IMR-90 (cell line): ENCODE results near the gene PCBP1. TPM values are rescaled to one million over a fixed set of nuclear protein-coding genes. Genes with fewer than 3 reads are reported as not detected.

ENCODE experiments used
- ATAC-seq: fragments of 200-7000 bp; cut with Tn5 transposase; 2 replicates; pipeline ENCODE4 v1.9.1; 2020; ENCODE audit warnings: low read depth, mild to moderate bottlenecking, moderate library complexity
- BruUV-seq: library from RNA; stranded (reverse); fragments of 400-500 nt; replicated peaks from 2 replicates; lab custom pipeline; 2021; lab: Mats Ljungman, UMichigan
- CTCF ChIA-PET: fragments of 300-600 bp; formaldehyde crosslinking; extraction: SDS; loops from one replicate; lab custom pipeline; 2021; ENCODE audit warnings: antibody characterized with exemption; lab: Yijun Ruan, JAX
- POLR2A ChIA-PET: fragments of 300-600 bp; sonication (Branson Sonifier 250); formaldehyde crosslinking; loops from one replicate; lab custom pipeline; 2022; ENCODE audit warnings: antibody characterized with exemption; ENCODE audit not compliant: unreplicated experiment; lab: Charles Lee
- DNase-seq: peaks from one replicate; pipeline ENCODE4 v3.0.0; 2013
- H2AFZ ChIP-seq: replicated peaks from 2 replicates; pipeline ENCODE3; 2013; ENCODE audit warnings: low read length, mild to moderate bottlenecking; ENCODE audit not compliant: poor library complexity
- H2AK5ac ChIP-seq: 2 replicates; pipeline ENCODE4 v1.6.1; 2013; ENCODE audit warnings: low read depth, low read length, inconsistent platforms
- H2AK9ac ChIP-seq: replicated peaks from 2 replicates; pipeline ENCODE3; 2013; ENCODE audit warnings: mild to moderate bottlenecking, low read depth, low read length, moderate library complexity; ENCODE audit not compliant: poor library complexity
- H2BK120ac ChIP-seq: 2 replicates; pipeline ENCODE4 v1.6.1; 2013; ENCODE audit warnings: low read depth, low read length, inconsistent platforms
- H2BK15ac ChIP-seq: 3 replicates; pipeline ENCODE4 v1.6.1; 2013; ENCODE audit warnings: low read depth, low read length, inconsistent platforms
- H2BK20ac ChIP-seq: 2 replicates; pipeline ENCODE4 v1.6.1; 2013; ENCODE audit warnings: low read depth, mild to moderate bottlenecking, inconsistent platforms, low read length, moderate library complexity
- H2BK5ac ChIP-seq: 2 replicates; pipeline ENCODE4 v1.6.1; 2013; ENCODE audit warnings: mild to moderate bottlenecking, low read depth, low read length, inconsistent platforms; ENCODE audit not compliant: poor library complexity, severe bottlenecking
- H3K14ac ChIP-seq: replicated peaks from 2 replicates; pipeline ENCODE4 v1.6.1; 2013; ENCODE audit warnings: low read depth, low read length, inconsistent platforms
- H3K18ac ChIP-seq: 2 replicates; pipeline ENCODE4 v1.6.1; 2013; ENCODE audit warnings: low read depth, low read length, control low read depth
- H3K23ac ChIP-seq: 2 replicates; pipeline ENCODE4 v1.6.1; 2013; ENCODE audit warnings: low read depth, low read length, inconsistent platforms
- H3K27ac ChIP-seq: 2 replicates; pipeline ENCODE4 v1.5.1; 2013; ENCODE audit warnings: mild to moderate bottlenecking, control low read depth, low read length; ENCODE audit not compliant: insufficient read depth
- H3K27me3 ChIP-seq: 2 replicates; pipeline ENCODE4 v1.6.1; 2013; ENCODE audit warnings: low read length; ENCODE audit not compliant: control insufficient read depth, insufficient read depth
- H3K36me3 ChIP-seq: 2 replicates; pipeline ENCODE4 v1.6.1; 2013; ENCODE audit warnings: low read length, mixed read lengths; ENCODE audit not compliant: control insufficient read depth, insufficient read depth
- H3K4ac ChIP-seq: 2 replicates; pipeline ENCODE4 v1.6.1; 2013; ENCODE audit warnings: low read depth, low read length, inconsistent platforms
- H3K4me1 ChIP-seq: 2 replicates; pipeline ENCODE4 v1.6.1; 2013; ENCODE audit warnings: low read length, mixed read lengths; ENCODE audit not compliant: control insufficient read depth, insufficient read depth
- H3K4me2 ChIP-seq: 2 replicates; pipeline ENCODE4 v1.6.1; 2013; ENCODE audit warnings: low read depth, mild to moderate bottlenecking, control low read depth, low read length, moderate library complexity
- H3K4me3 ChIP-seq: 2 replicates; pipeline ENCODE4 v1.5.1; 2013; ENCODE audit warnings: low read depth, mild to moderate bottlenecking, control low read depth, low read length, moderate library complexity; ENCODE audit not compliant: insufficient read depth
- H3K56ac ChIP-seq: 2 replicates; pipeline ENCODE4 v1.6.1; 2013; ENCODE audit warnings: low read length, inconsistent platforms; ENCODE audit not compliant: insufficient read depth; ENCODE audit errors: extremely low read depth
- H3K79me1 ChIP-seq, 2 experiments: 2 replicates each; pipeline ENCODE4 v1.6.1; 2013; ENCODE audit warnings: low read length in 2 of 2, inconsistent platforms in 1 of 2, low read depth in 1 of 2
- H3K9ac ChIP-seq: 2 replicates; pipeline ENCODE4 v1.6.1; 2013; ENCODE audit warnings: low read depth, low read length, control low read depth
- H3K9me1 ChIP-seq: 2 replicates; pipeline ENCODE4 v1.6.1; 2013; ENCODE audit warnings: low read length, inconsistent platforms; ENCODE audit not compliant: insufficient read depth
- H3K9me3 ChIP-seq: 2 replicates; pipeline ENCODE4 v1.6.1; 2013; ENCODE audit warnings: low read length; ENCODE audit not compliant: control insufficient read depth, insufficient read depth
- H4K20me1 ChIP-seq: 2 replicates; pipeline ENCODE4 v1.6.1; 2013; ENCODE audit warnings: low read length, inconsistent platforms; ENCODE audit not compliant: insufficient read depth
- H4K5ac ChIP-seq: 2 replicates; pipeline ENCODE4 v1.6.1; 2013; ENCODE audit warnings: mild to moderate bottlenecking, low read depth, low read length, control low read depth
- H4K8ac ChIP-seq, 2 experiments: 2 replicates each; pipeline ENCODE4 v1.6.1; 2013; ENCODE audit warnings: low read depth in 2 of 2, low read length in 2 of 2, control low read depth in 1 of 2, inconsistent platforms in 1 of 2
- H4K91ac ChIP-seq: 2 replicates; pipeline ENCODE4 v1.6.1; 2013; ENCODE audit warnings: low read depth, low read length, inconsistent platforms; ENCODE audit not compliant: insufficient read depth
- BHLHE40 ChIP-seq: fragments of 150-350 bp; IDR thresholded peaks from 2 replicates; pipeline ENCODE4 v1.6.1; 2016; ENCODE audit warnings: mild to moderate bottlenecking, low read depth, low read length
- CEBPB ChIP-seq: IDR thresholded peaks from 2 replicates; pipeline ENCODE4 v1.6.1; 2012; ENCODE audit warnings: low read depth, low read length, improper control_type of control experiment
- CHD1 ChIP-seq: IDR thresholded peaks from 2 replicates; pipeline ENCODE4 v1.6.1; 2012; ENCODE audit warnings: low read depth, low read length, improper control_type of control experiment
- ELK1 ChIP-seq: fragments of 150-350 bp; IDR thresholded peaks from 2 replicates; pipeline ENCODE4 v1.6.1; 2016; ENCODE audit warnings: low read depth, mild to moderate bottlenecking, low read length, moderate library complexity, borderline replicate concordance
- MAFK ChIP-seq: IDR thresholded peaks from 2 replicates; pipeline ENCODE4 v1.6.1; 2012; ENCODE audit warnings: low read depth, low read length, improper control_type of control experiment
- MAZ ChIP-seq: IDR thresholded peaks from 2 replicates; pipeline ENCODE4 v1.6.1; 2012; ENCODE audit warnings: low read depth, mild to moderate bottlenecking, low read length, improper control_type of control experiment, moderate library complexity, borderline replicate concordance
- MXI1 ChIP-seq: IDR thresholded peaks from 2 replicates; pipeline ENCODE4 v1.6.1; 2012; ENCODE audit warnings: low read depth, mild to moderate bottlenecking, low read length, moderate library complexity, borderline replicate concordance
- NFE2L2 ChIP-seq: fragments of 150-350 bp; IDR thresholded peaks from 2 replicates; pipeline ENCODE4 v1.6.1; 2016; ENCODE audit warnings: low read depth, mild to moderate bottlenecking, low read length
- POLR2A ChIP-seq: IDR thresholded peaks from 2 replicates; pipeline ENCODE4 v1.6.1; 2012; ENCODE audit warnings: mild to moderate bottlenecking, low read depth, low read length
- RAD21 ChIP-seq: IDR thresholded peaks from 2 replicates; pipeline ENCODE4 v1.6.1; 2012; ENCODE audit warnings: low read length, improper control_type of control experiment
- RCOR1 ChIP-seq: IDR thresholded peaks from 2 replicates; pipeline ENCODE4 v1.6.1; 2012; ENCODE audit warnings: mild to moderate bottlenecking, low read length, improper control_type of control experiment; ENCODE audit not compliant: insufficient replicate concordance
- RFX5 ChIP-seq: IDR thresholded peaks from 2 replicates; pipeline ENCODE4 v1.8.0; 2012; ENCODE audit warnings: low read depth, mild to moderate bottlenecking, low read length, moderate library complexity
- SMC3 ChIP-seq: fragments of 150-350 bp; IDR thresholded peaks from 2 replicates; pipeline ENCODE4 v1.6.1; 2016; ENCODE audit warnings: low read depth, mild to moderate bottlenecking, antibody characterized with exemption, low read length, moderate library complexity
- USF2 ChIP-seq: fragments of 150-350 bp; IDR thresholded peaks from 2 replicates; pipeline ENCODE4 v1.6.1; 2017; ENCODE audit warnings: mild to moderate bottlenecking, antibody characterized with exemption, low read length, low read depth
- WGBS, 2 experiments: methylation state at CpG; one replicate each; pipeline versions ENCODE4 v1.1.5 to v1.1.7; 2013; ENCODE audit warnings: missing lambda C conversion rate in 2 of 2; ENCODE audit not compliant: insufficient read length in 1 of 2; ENCODE audit errors: extremely low coverage in 2 of 2; 5-methylcytosine and 5-hydroxymethylcytosine counted together
- dilution Hi-C: fragments of 300-500 bp; cut with HindIII; formaldehyde crosslinking; loops from one replicate; pipeline ENCODE4 v1.14.3; 2018; ENCODE audit warnings: low sequenced_read_pairs; ENCODE audit not compliant: unreplicated experiment
- in situ Hi-C: fragments of 300-500 bp; cut with MboI; formaldehyde crosslinking; loops from 3 replicates; pipeline ENCODE4 v1.14.3; 2019; ENCODE audit warnings: low sequenced_read_pairs, inconsistent platforms, mixed read lengths
- intact Hi-C: fragments of 100-400 bp; cut with micrococcal nuclease; formaldehyde crosslinking; loops from 2 replicates; pipeline ENCODE4 v1.10.0; 2022
- polyA plus RNA-seq, 3 experiments: library from polyadenylated mRNA; depleted of rRNA; stranded (reverse); fragments of >200 nt; gene quantifications; 2 replicates each; pipeline ENCODE4 v1.2.3, GENCODE V29; 2012; ENCODE audit warnings: low replicate concordance in 1 of 3
- total RNA-seq: library from RNA; depleted of rRNA; stranded (reverse); fragments of >200 nt; gene quantifications from 2 replicates; pipeline ENCODE4 v1.2.3, GENCODE V29; 2012

PCBP1 gene
- total and polyA plus RNA-seq, 2 of the 4 experiments (the other 2 are of a cell fraction) = 33.7 to 166 TPM

GRCh38 chr2:70113359-70114070, 26.2 kb downstream of the PCBP1 start:
- POLR2A ChIA-PET = interaction anchor here (0.7 kb wide), 1 partner anchor 88 kb away, joined by 9 read pairs; no protein-coding TSS in a partner anchor
- Histone ChIP-seq H2BK20ac (peak overlapping the region; percentile 69; the same call in 1 of the 2 replicates), H3K36me3 (no peaks in the 10 kb centered on the region), H3K14ac (peak overlapping the region; percentile 70), H2BK5ac (peak overlapping the region; percentile 69), H3K18ac (peak overlapping the region; percentile 79), H2BK15ac (peak overlapping the region; percentile 33; the same call in 2 of the 3 replicates), H3K23ac (peak overlapping the region; percentile 13), H4K20me1 (no peaks in the 10 kb centered on the region), H3K4me1 (peaks cover 20% of the 10 kb centered on the region), H4K5ac (peak overlapping the region; percentile 91), H2AK9ac (peak overlapping the region; percentile 76), H3K9ac (no peak overlapping the region), H3K4me2 (no peak overlapping the region), H3K4me3 (no peak overlapping the region), H3K27me3 (no peaks in the 10 kb centered on the region), H2BK120ac (peak overlapping the region; percentile 86), H4K91ac (peak overlapping the region; percentile 64), H4K8ac (peak overlapping the region; percentile 55 to 74; a peak in 2 of 4 replicates), H3K56ac (no peak overlapping the region; the same call in 1 of the 2 replicates), H3K9me1 (peaks cover 14% of the 10 kb centered on the region), H3K9me3 (no peaks in the 10 kb centered on the region), H3K27ac (peak overlapping the region; percentile 78), H3K79me1 (peaks cover 0 to under 1% of the 10 kb centered on the region in 2 experiments; a peak in 1 of 4 replicates), H2AK5ac (peak overlapping the region; percentile 92), H2AFZ (peak overlapping the region; percentile 61), H3K4ac (no peak overlapping the region; the same call in none of the 2 replicates)
- no peak for DNase-seq
- 80% methylated on average over 4 of the region's 4 CpGs; no CpG with 5 or more reads in 1 of the 2 experiments for WGBS, 2 experiments
- intact Hi-C loops (loop anchor here (2.0 kb wide), 1 partner anchor 19 kb away; no protein-coding TSS in a partner anchor), in situ Hi-C loops (no loop called here), dilution Hi-C loops (no loop called here)
- no TSS peak for BruUV-seq
- ATAC-seq = no peak
- CTCF ChIA-PET = interaction anchor here (0.7 kb wide), 1 partner anchor 46 kb away, joined by 3 read pairs; no protein-coding TSS in a partner anchor
- TF ChIP-seq USF2 (no peak), RAD21 (no peak), RFX5 (no peak), NFE2L2 (no peak), CHD1 (no peak), BHLHE40 (no peak), RCOR1 (no peak), MAZ (no peak), CEBPB (no peak), MXI1 (no peak), ELK1 (no peak), POLR2A (no peak), SMC3 (no peak), MAFK (no peak)
